Endodermal cell (in vitro differentiated cells): ENCODE measurements around the gene LILRB1. TPM values are rescaled to one million over a fixed set of nuclear protein-coding genes. Genes with fewer than 3 reads are reported as not detected.
"Not testable (repeated sequence)": the region's sequence is repeated elsewhere in the genome, so short reads cannot be mapped to it uniquely, and the experiment has no call there.

Experiments
- DNase-seq: peaks from one replicate; pipeline ENCODE4 v3.0.0-alpha.2; 2017
- H3K27ac ChIP-seq: 2 replicates; pipeline ENCODE4 v1.5.1; 2013; ENCODE audit warnings: mild to moderate bottlenecking, low read depth, low read length, moderate library complexity
- H3K27me3 ChIP-seq: 2 replicates; pipeline ENCODE4 v1.6.1; 2013; ENCODE audit warnings: mild to moderate bottlenecking, low read length, moderate library complexity; ENCODE audit not compliant: insufficient read depth, control insufficient read depth, poor library complexity, severe bottlenecking
- H3K36me3 ChIP-seq: 2 replicates; pipeline ENCODE4 v1.7.0; 2013; ENCODE audit warnings: mild to moderate bottlenecking, low read length, moderate library complexity; ENCODE audit not compliant: control insufficient read depth, insufficient read depth
- H3K4me1 ChIP-seq: one replicate; pipeline ENCODE4 v1.7.0; 2013; ENCODE audit warnings: low read length; ENCODE audit not compliant: control insufficient read depth, insufficient read depth
- H3K4me3 ChIP-seq: 2 replicates; pipeline ENCODE4 v1.5.1; 2013; ENCODE audit warnings: mild to moderate bottlenecking, low read length, moderate library complexity
- H3K9ac ChIP-seq: 2 replicates; pipeline ENCODE4 v1.6.1; 2013; ENCODE audit warnings: mild to moderate bottlenecking, low read length, moderate library complexity; ENCODE audit not compliant: poor library complexity, severe bottlenecking; ENCODE audit errors: extremely low read depth
- H3K9me3 ChIP-seq: 2 replicates; pipeline ENCODE4 v1.6.1; 2013; ENCODE audit warnings: mild to moderate bottlenecking, low read length, moderate library complexity; ENCODE audit not compliant: control insufficient read depth
- H3K27ac Mint-ChIP-seq: 2 replicates; pipeline ENCODE4 v1.8.0; 2020; ENCODE audit warnings: mixed read lengths
- H3K27me3 Mint-ChIP-seq: 2 replicates; pipeline ENCODE4 v1.8.0; 2021; ENCODE audit warnings: mild to moderate bottlenecking, mixed read lengths; ENCODE audit not compliant: insufficient read depth
- H3K36me3 Mint-ChIP-seq: 2 replicates; pipeline ENCODE4 v1.8.0; 2020; ENCODE audit warnings: low read depth, mixed read lengths
- H3K4me1 Mint-ChIP-seq: 2 replicates; pipeline ENCODE4 v1.8.0; 2020; ENCODE audit warnings: mixed read lengths
- H3K4me3 Mint-ChIP-seq: 2 replicates; pipeline ENCODE4 v1.8.0; 2020; ENCODE audit warnings: mild to moderate bottlenecking, moderate library complexity, mixed read lengths
- H3K9me3 Mint-ChIP-seq: 2 replicates; pipeline ENCODE4 v1.8.0; 2020; ENCODE audit warnings: mild to moderate bottlenecking, mixed read lengths
- CTCF ChIP-seq: fragments of 200-600 bp; sonication (generic); conservative IDR thresholded peaks from 2 replicates; pipeline ENCODE4 v1.5.0; 2021; ENCODE audit warnings: antibody characterized with exemption, mild to moderate bottlenecking
- WGBS, 2 experiments: methylation state at CpG; one replicate each; pipeline versions ENCODE4 v1.1.5 to v1.1.7; 2013; ENCODE audit warnings: missing lambda C conversion rate in 2 of 2, mixed read lengths in 1 of 2; ENCODE audit not compliant: insufficient coverage in 1 of 2, insufficient read length in 1 of 2; 5-methylcytosine and 5-hydroxymethylcytosine counted together
- total RNA-seq, 2 donors: library from RNA; stranded (reverse); fragmentation: NEBNext Ultra II Directional in 1 of 2; extraction: Animal tissue kit (Norgen Biotek cat#: 25700) in 1 of 2; gene quantifications; 2 replicates in 1 of 2; 3 replicates in 1 of 2; pipeline ENCODE4 v1.2.1, GENCODE V29; 2021

Gene LILRB1
- total RNA-seq, 2 donors from 2014 or later: not detected

DNA sequence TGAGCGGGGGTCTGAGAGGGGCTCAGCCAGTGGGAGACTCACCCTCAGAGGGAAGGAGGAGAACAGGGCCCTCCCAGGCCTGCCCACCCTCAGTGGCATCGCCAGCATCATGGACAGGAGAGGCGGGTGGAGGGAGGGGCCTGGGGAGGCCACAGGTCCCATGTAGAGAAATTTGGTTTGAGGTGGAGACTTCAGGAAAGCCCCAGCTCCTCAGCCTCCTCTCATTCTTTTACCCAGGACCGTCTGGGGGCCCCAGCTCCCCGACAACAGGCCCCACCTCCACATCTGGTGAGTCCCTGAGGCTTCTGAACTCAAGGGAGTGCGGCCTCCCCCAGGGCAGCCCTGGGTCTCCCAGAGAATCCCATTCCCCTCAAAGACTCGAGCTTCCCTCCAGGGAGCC, 3.1 kb downstream of the LILRB1 start:
- Mint-ChIP-seq H3K4me1 (no peaks in the 10 kb centered on the region), H3K9me3 (peaks cover 91% of the 10 kb centered on the region), H3K27ac (no peak overlapping the region), H3K36me3 (no peaks in the 10 kb centered on the region), H3K4me3 (no peak overlapping the region), H3K27me3 (no peaks in the 10 kb centered on the region)
- WGBS, 2 experiments: 72 to 80% methylated on average over 1 to 6 of the region's 7 CpGs
- H3K27ac ChIP-seq: no peak overlapping the region
- H3K4me1 ChIP-seq: no peaks in the 10 kb centered on the region
- H3K36me3 ChIP-seq: no peaks in the 10 kb centered on the region
- H3K27me3 ChIP-seq: no peaks in the 10 kb centered on the region
- H3K9ac ChIP-seq: no peak overlapping the region
- no peak for TF ChIP-seq CTCF
- DNase-seq: no peak
- no peak overlapping the region for H3K4me3 ChIP-seq
- H3K9me3 ChIP-seq: peaks cover 16% of the 10 kb centered on the region

DNA sequence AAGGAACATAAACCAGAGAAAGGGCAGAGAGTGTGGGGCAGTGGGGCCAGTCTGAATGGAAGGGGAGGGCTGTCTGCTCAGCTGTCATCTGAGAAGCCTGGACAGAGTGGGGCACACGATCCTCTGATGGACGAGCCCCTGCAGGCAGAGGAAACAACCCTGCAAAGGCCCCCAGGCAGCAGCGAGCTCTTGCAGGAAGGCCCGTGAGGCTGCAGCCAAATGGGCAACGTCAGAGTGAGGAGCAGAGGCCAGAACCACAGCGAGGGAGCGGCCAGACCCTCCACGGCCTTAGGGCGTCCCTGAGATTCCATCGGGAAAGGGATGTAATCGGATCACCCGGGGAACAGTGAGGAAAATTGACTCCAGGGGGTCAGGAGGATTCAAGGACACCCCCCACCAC, 5.8 kb downstream of the LILRB1 start:
- H3K36me3 ChIP-seq, H3K4me1 ChIP-seq, H3K27me3 Mint-ChIP-seq, DNase-seq, H3K27ac ChIP-seq, H3K9ac ChIP-seq, H3K4me3 Mint-ChIP-seq, H3K36me3 Mint-ChIP-seq, H3K4me1 Mint-ChIP-seq, H3K27me3 ChIP-seq, H3K4me3 ChIP-seq, H3K27ac Mint-ChIP-seq: not testable (repeated sequence)
- peaks cover 90% of the 10 kb centered on the region for H3K9me3 Mint-ChIP-seq
- WGBS, 2 experiments: 70 to 79% methylated on average over 9 to 12 of the region's 12 CpGs
- H3K9me3 ChIP-seq: peaks cover 22% of the 10 kb centered on the region

DNA sequence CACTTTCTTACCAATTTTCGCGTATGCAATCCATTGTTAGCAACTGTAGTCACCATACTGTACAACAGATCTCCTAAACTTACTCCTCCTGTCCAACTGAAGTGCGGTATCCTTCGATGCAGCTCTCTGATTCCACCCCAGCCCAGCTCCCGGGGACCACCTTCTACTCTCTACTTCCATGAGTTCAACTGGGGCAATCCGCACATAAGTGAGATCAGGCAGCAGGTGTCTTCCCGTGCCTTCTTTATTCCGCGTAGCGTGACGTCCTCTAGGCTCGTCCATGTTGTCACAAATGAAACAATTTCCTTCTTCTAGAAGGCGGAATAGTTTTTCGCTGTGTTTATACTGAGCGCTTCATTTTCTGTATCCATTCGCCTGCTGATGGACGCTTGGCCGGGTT, 8.4 kb downstream of the LILRB1 start:
- Mint-ChIP-seq H3K27ac (no peak overlapping the region), H3K36me3 (no peaks in the 10 kb centered on the region), H3K27me3 (no peaks in the 10 kb centered on the region), H3K9me3 (peaks cover 89% of the 10 kb centered on the region), H3K4me3 (no peak overlapping the region), H3K4me1 (no peaks in the 10 kb centered on the region)
- Histone ChIP-seq H3K27me3 (no peaks in the 10 kb centered on the region), H3K9me3 (peaks cover 38% of the 10 kb centered on the region), H3K4me3 (no peak overlapping the region), H3K36me3 (no peaks in the 10 kb centered on the region), H3K9ac (no peak overlapping the region), H3K27ac (no peak overlapping the region), H3K4me1 (no peaks in the 10 kb centered on the region)
- TF ChIP-seq CTCF: no peak
- WGBS, 2 experiments: 83 to 87% methylated on average over 17 to 18 of the region's 18 CpGs
- DNase-seq: no peak

- not testable (repeated sequence) for H3K27ac ChIP-seq, H3K9ac ChIP-seq, H3K4me1 Mint-ChIP-seq, H3K4me3 Mint-ChIP-seq, H3K36me3 Mint-ChIP-seq, H3K27me3 ChIP-seq, H3K27ac Mint-ChIP-seq, H3K27me3 Mint-ChIP-seq, DNase-seq, H3K36me3 ChIP-seq, H3K4me3 ChIP-seq, H3K4me1 ChIP-seq
- H3K9me3 ChIP-seq: peaks cover 69% of the 10 kb centered on the region
- WGBS, 2 experiments: 60 to 77% methylated on average over 1 to 5 of the region's 5 CpGs
- peaks cover 86% of the 10 kb centered on the region for H3K9me3 Mint-ChIP-seq
These were observed 12.7 kb downstream of the LILRB1 start for GRCh38 chr19:54642953-54643352.

GRCh38 chr19:54643583-54643982, 13.3 kb downstream of the LILRB1 start:
- peaks cover 90% of the 10 kb centered on the region for H3K9me3 Mint-ChIP-seq

More at GRCh38 chr19:54643583-54643982, 13.3 kb downstream of the LILRB1 start:
- not testable (repeated sequence) for H3K36me3 Mint-ChIP-seq, H3K4me1 ChIP-seq, H3K4me3 ChIP-seq, H3K27ac ChIP-seq, H3K36me3 ChIP-seq, H3K27me3 Mint-ChIP-seq, H3K4me1 Mint-ChIP-seq, H3K9ac ChIP-seq, H3K4me3 Mint-ChIP-seq, DNase-seq, H3K27ac Mint-ChIP-seq, H3K27me3 ChIP-seq
- peaks cover 73% of the 10 kb centered on the region for H3K9me3 ChIP-seq
- 54 to 68% methylated on average over 2 to 4 of the region's 6 CpGs for WGBS, 2 experiments
